Omental fat pad (tissue), 4 donors: ENCODE measurements around the gene PDSS1. TPM values are rescaled to one million over a fixed set of nuclear protein-coding genes. Genes with fewer than 3 reads are reported as not detected.
A peak's percentile ranks its signal among the peaks of the same experiment; 100 is the strongest.
"Not testable (repeated sequence)": the region's sequence is repeated elsewhere in the genome, so short reads cannot be mapped to it uniquely, and the experiment has no call there.

Source experiments
- ATAC-seq: fragments of 150-250 bp; one replicate; pipeline ENCODE4 v1.9.1; 2016; ENCODE audit warnings: mild to moderate bottlenecking, moderate library complexity; ENCODE audit not compliant: low FRiP score
- DNase-seq: peaks from one replicate; pipeline ENCODE4 v3.0.0-alpha.2; 2019; ENCODE audit warnings: low spot score
- total RNA-seq, 4 donors: library from RNA; depleted of rRNA; stranded (reverse); fragments of >200 nt; gene quantifications; one replicate each; pipeline ENCODE4 v1.1.0, GENCODE V29; 2016
- TF ChIP-seq, protein P1 (sequence below), 3 donors: fragments of 450-650 bp; IDR thresholded peaks; one replicate each; pipeline ENCODE4 v1.5.1; 2016 to 2017; ENCODE audit warnings: antibody characterized with exemption in 3 of 3, mild to moderate bottlenecking in 3 of 3, moderate library complexity in 2 of 3

Gene PDSS1
- total RNA-seq, 4 donors from 2014 or later: 4.5 to 14.8 (median 5.0) TPM

DNA sequence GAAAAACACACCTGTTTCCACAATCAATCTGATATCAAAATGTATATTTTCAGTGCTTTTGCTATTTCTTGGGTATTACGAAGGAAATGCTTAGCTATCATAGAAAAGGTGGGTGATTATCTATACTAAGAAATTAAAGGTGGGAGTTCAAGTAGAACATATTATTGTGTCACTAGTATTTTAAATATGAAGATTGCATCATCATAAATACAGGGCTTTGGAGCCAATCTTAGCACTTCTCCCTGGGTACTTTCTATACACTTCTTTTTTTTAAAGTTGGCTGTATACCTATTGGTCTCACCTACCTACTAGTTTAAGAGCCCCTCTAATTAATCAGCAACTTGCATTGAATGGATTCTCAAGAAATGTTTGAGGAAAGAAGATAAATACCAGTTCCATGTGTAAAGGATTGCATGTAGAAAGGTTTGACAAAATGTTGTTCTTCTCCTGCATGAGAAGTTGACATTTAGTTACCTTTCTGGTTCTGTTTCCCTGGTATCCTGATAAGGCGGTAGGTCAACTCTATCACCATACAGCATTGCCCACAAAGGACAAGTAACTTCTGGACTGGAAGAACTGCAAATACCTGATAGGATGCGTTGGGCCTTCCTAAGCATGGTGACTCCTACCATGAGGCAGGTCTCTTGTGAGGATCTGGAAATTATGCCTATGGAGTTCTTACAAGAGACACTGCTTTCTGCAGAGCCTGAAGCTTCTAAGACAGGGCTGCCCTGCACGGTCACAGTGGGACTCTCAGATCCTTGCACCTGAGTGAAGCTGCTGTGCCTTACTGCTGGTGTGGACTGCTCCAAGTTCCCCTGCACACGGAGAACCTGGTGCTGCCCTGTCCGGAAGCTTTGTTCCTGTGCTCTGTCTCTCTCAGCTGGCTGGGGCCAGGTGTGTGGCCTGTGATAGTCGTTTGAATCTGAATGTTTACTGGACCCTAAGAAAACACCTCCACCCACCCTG lies 32.1 kb upstream of the PDSS1 start:
- no peak for ATAC-seq

DNA sequence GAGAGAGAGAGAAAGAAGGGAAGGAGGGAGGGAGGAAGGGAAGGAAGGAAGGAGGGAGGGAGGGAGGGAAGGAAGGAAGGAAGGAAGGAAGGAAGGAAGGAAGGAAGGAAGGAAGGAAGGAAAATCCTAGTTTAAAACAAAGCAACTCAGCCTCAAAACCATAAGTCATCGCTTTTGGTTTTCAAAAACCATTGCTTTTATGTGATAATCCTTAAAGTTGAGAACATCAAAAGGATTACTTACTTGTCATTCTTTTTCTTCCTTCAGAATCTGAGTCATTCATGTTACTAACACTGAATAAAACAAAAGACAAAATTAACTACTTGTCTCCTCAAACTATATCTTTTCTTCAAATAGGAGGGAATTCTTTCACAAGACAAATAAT lies 21.6 kb upstream of the PDSS1 start:
- DNase-seq: no peak
- TF ChIP-seq, protein P1, sequence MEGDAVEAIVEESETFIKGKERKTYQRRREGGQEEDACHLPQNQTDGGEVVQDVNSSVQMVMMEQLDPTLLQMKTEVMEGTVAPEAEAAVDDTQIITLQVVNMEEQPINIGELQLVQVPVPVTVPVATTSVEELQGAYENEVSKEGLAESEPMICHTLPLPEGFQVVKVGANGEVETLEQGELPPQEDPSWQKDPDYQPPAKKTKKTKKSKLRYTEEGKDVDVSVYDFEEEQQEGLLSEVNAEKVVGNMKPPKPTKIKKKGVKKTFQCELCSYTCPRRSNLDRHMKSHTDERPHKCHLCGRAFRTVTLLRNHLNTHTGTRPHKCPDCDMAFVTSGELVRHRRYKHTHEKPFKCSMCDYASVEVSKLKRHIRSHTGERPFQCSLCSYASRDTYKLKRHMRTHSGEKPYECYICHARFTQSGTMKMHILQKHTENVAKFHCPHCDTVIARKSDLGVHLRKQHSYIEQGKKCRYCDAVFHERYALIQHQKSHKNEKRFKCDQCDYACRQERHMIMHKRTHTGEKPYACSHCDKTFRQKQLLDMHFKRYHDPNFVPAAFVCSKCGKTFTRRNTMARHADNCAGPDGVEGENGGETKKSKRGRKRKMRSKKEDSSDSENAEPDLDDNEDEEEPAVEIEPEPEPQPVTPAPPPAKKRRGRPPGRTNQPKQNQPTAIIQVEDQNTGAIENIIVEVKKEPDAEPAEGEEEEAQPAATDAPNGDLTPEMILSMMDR (IDR thresholded peaks at IDR 0.05): no peak
- no peak for ATAC-seq

More for the DNA sequence above, 32.1 kb upstream of the PDSS1 start:
- DNase-seq: no peak
- TF ChIP-seq, protein P1 (IDR thresholded peaks at IDR 0.05): no peak

GRCh38 chr10:26679588-26679987 lies 17.9 kb upstream of the PDSS1 start:
- DNase-seq: no peak
- TF ChIP-seq, protein P1 (IDR thresholded peaks at IDR 0.05): no peak
- ATAC-seq: no peak

- DNase-seq (no peak), ATAC-seq (no peak)
- TF ChIP-seq, protein P1 (IDR thresholded peaks at IDR 0.05): no peak
Observed at GRCh38 chr10:26681076-26681475, 16.4 kb upstream of the PDSS1 start.

- DNase-seq: not testable (repeated sequence)
- peak; percentile 70 for ATAC-seq
Observed at GRCh38 chr10:26681971-26682370, 15.5 kb upstream of the PDSS1 start.

GRCh38 chr10:26682931-26683330 lies 14.6 kb upstream of the PDSS1 start:
- no peak for ATAC-seq
- TF ChIP-seq, protein P1 (IDR thresholded peaks at IDR 0.05): no peak
- no peak for DNase-seq

- DNase-seq: not testable (repeated sequence)
- ATAC-seq: peak; percentile 68
Observed at GRCh38 chr10:26684667-26685264, 12.7 kb upstream of the PDSS1 start.

DNA sequence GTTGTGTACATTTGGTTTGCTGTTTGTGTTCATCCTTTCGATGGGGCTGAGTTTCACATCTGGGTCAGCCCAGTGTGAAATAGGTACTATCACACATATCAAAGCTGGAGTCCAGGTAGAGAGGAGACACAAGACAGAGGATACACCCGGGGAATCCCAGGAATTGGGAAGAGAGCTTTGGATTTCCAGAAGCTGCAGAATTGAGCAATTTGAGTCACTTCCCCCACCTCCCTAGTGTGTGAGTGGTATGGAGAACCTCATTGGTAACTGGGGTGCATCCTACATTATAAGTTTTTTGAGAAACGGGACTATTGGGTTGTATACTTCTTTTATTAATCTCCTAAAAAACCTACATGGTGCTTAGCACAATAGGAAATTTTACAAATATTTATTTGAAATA lies 12.1 kb upstream of the PDSS1 start:
- ATAC-seq: no peak
- DNase-seq: no peak
- TF ChIP-seq, protein P1 (IDR thresholded peaks at IDR 0.05): no peak
